Kidney (tissue), 14 donors: ENCODE measurements around the gene INHBE. TPM values are rescaled to one million over a fixed set of nuclear protein-coding genes. Genes with fewer than 3 reads are reported as not detected.

Experiments
- DNase-seq, 5 donors: peaks; one replicate each; pipeline ENCODE4 v3.0.0-alpha.2; 2013 to 2020
- FAIRE-seq: peaks from 2 replicates; lab custom pipeline; 2012; peaks lifted over from hg19 to GRCh38; lab: Jason Lieb, UNC
- H3K27ac ChIP-seq, 2 donors: one replicate each; pipeline ENCODE4 v1.7.0; 2013; ENCODE audit warnings: low read depth in 2 of 2, low read length in 2 of 2, inconsistent platforms in 1 of 2
- H3K27me3 ChIP-seq: one replicate; pipeline ENCODE4 v1.7.1; 2013; ENCODE audit warnings: low read length, inconsistent platforms; ENCODE audit not compliant: control insufficient read depth, insufficient read depth
- H3K36me3 ChIP-seq, 3 donors: one replicate each; pipeline versions ENCODE4 v1.7.0 to v1.7.1; 2013; ENCODE audit warnings: low read length in 3 of 3, control low read depth in 1 of 3, inconsistent platforms in 1 of 3; ENCODE audit not compliant: insufficient read depth in 3 of 3, control insufficient read depth in 2 of 3
- H3K4me1 ChIP-seq, 3 donors: one replicate each; pipeline versions ENCODE4 v1.7.0 to v1.7.1; 2013; ENCODE audit warnings: low read length in 3 of 3, inconsistent platforms in 1 of 3, low read depth in 1 of 3; ENCODE audit not compliant: control insufficient read depth in 2 of 3, insufficient read depth in 2 of 3
- H3K4me3 ChIP-seq, 3 donors: one replicate each; pipeline versions ENCODE4 v1.7.0 to v1.8.1; 2013; ENCODE audit warnings: low read length in 3 of 3, control low read depth in 1 of 3, inconsistent platforms in 1 of 3
- H3K9ac ChIP-seq, 3 donors: one replicate each; pipeline versions ENCODE4 v1.7.0 to v1.7.1; 2013; ENCODE audit warnings: low read length in 3 of 3, control low read depth in 1 of 3, inconsistent platforms in 1 of 3
- H3K9me3 ChIP-seq, 3 donors: one replicate each; pipeline versions ENCODE4 v1.7.0 to v1.7.1; 2013; ENCODE audit warnings: low read length in 3 of 3, control low read depth in 1 of 3, inconsistent platforms in 1 of 3; ENCODE audit not compliant: control insufficient read depth in 2 of 3, insufficient read depth in 1 of 3
- intact Hi-C: fragments of 100-400 bp; cut with DNase I; formaldehyde crosslinking; loops from one replicate; pipeline ENCODE4 v1.11.1; 2022
- polyA plus RNA-seq: library from polyadenylated mRNA; stranded (reverse); fragments of 350-450 nt; fragmentation: Illumina TruSeq; extraction: RNeasy Lipid Tissue Mini Kit (QIAGEN cat#74804); gene quantifications from one replicate; pipeline ENCODE4 v1.2.3, GENCODE V29; 2014; ENCODE audit warnings: low read depth, low replicate concordance; ENCODE audit not compliant: insufficient read depth
- total RNA-seq: library from RNA; stranded (reverse); fragmentation: NEBNext Ultra II Directional; extraction: Animal tissue kit (Norgen Biotek cat#: 25700); gene quantifications from one replicate; pipeline ENCODE4 v1.2.1, GENCODE V29; 2021
- TF ChIP-seq, protein P1 (sequence below): IDR thresholded peaks from 3 replicates; pipeline ENCODE4 v1.5.1; 2012; ENCODE audit warnings: mild to moderate bottlenecking, moderate library complexity, borderline replicate concordance; ENCODE audit not compliant: insufficient read depth; ENCODE audit errors: extremely low read depth
- donor health status: control.
- donor health status: control.
- donor health status: control.
- donor health status: control.
- donor health status: control.
- donor health status: DM: yes; HTN: yes; CAD: no.
- donor health status: Normal renal cell carcinoma (clear cell type).

Gene INHBE
- total and polyA plus RNA-seq, 2 donors from 2014 or later = 0.19 to 0.30 TPM

DNA sequence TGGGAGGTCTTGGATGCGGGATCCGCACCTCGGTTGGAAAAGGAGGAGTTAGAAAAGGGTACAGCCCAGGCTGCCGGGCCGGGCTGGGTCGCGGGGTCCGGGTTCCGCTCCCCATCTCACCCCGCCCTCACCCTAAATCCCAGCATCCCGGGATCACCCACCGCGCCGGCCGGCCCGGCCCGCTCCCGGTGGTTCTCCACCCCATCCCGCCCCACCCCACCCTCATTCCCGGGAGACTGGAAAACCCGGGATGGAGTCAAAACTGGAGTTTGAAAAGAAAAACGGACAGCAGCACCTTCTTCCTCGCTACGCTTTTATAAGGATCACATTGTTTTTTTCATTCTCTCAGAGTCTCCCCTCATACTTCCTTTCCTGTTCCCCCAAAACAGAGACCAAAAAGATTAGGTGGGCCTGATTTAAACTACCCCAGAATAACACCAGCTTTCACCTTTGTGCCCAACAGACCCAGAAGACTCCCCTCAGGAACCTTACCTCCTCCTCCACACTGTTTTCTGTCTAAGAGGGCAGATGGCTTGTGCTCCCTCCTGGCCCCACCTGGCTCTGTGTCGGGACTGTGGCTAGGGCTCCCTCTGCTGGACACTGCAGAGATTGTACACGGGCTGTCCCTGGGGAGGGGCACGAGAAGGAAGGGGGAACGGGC, 7.3 kb downstream of the INHBE start:
- Histone ChIP-seq H3K27ac (peak overlapping the region; percentile 51 to 84), H3K4me1 (peaks cover 0 to 8% (median 6%) of the 10 kb centered on the region in 3 donors), H3K27me3 (no peaks in the 10 kb centered on the region), H3K9ac (peak overlapping the region; percentile 20 to 77 (median 41)), H3K4me3 (peak overlapping the region; percentile 60 to 84 (median 80)), H3K9me3 (no peaks in the 10 kb centered on the region), H3K36me3 (no peaks in the 10 kb centered on the region)
- FAIRE-seq (no peak), DNase-seq (peak; percentile 92 to 96 (median 94))
- TF ChIP-seq, protein P1, sequence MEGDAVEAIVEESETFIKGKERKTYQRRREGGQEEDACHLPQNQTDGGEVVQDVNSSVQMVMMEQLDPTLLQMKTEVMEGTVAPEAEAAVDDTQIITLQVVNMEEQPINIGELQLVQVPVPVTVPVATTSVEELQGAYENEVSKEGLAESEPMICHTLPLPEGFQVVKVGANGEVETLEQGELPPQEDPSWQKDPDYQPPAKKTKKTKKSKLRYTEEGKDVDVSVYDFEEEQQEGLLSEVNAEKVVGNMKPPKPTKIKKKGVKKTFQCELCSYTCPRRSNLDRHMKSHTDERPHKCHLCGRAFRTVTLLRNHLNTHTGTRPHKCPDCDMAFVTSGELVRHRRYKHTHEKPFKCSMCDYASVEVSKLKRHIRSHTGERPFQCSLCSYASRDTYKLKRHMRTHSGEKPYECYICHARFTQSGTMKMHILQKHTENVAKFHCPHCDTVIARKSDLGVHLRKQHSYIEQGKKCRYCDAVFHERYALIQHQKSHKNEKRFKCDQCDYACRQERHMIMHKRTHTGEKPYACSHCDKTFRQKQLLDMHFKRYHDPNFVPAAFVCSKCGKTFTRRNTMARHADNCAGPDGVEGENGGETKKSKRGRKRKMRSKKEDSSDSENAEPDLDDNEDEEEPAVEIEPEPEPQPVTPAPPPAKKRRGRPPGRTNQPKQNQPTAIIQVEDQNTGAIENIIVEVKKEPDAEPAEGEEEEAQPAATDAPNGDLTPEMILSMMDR = peak; percentile 94
- intact Hi-C loops = no loop called here

DNA sequence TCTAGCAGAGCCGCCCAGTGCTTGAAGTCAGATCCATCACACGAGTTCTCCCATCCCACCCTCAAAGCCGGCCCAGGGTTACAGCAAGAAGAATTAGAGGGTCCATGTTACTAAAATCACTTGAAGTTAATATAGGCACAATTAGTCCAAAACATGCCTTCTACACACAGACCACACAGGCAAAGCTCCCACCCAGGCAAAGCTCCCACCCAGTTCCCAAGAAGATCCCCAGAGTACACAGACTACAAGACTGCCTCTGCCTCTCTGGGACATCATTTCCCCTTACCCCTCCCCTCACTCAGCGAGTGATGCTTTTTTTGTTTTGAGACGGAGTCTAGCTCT, 7.8 kb downstream of the INHBE start:
- no peak for DNase-seq
- H3K27me3 ChIP-seq = no peaks in the 10 kb centered on the region
- peak overlapping the region in 1 of 3 donors; percentile 63 for H3K9ac ChIP-seq
- FAIRE-seq = no peak
- no peaks in the 10 kb centered on the region for H3K9me3 ChIP-seq
- H3K36me3 ChIP-seq = no peaks in the 10 kb centered on the region
- H3K4me1 ChIP-seq = peaks cover 0 to 8% (median 6%) of the 10 kb centered on the region in 3 donors
- H3K27ac ChIP-seq = no peak overlapping the region
- intact Hi-C loops = no loop called here
- peak overlapping the region in 1 of 3 donors; percentile 84 for H3K4me3 ChIP-seq
- TF ChIP-seq, protein P1 = no peak

DNA sequence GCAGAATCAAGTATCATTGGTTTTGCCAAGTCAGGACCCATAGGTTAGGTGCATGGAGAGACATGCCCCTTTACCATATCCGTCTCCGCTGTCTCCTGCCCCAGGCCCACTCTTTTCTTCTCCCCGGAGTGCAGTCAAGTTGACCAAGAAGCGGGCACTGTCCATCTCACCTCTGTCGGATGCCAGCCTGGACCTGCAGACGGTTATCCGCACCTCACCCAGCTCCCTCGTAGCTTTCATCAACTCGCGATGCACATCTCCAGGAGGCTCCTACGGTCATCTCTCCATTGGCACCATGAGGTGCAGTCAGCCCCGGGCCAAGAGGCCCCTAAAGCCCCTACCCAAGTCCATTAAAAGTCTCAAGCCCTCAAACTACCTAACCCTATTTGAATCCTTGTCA, 9.5 kb downstream of the INHBE start:
- no peak overlapping the region for H3K27ac ChIP-seq
- H3K9ac ChIP-seq = no peak overlapping the region
- no peaks in the 10 kb centered on the region for H3K27me3 ChIP-seq
- FAIRE-seq (no peak), DNase-seq (no peak)
- no peak overlapping the region for H3K4me3 ChIP-seq
- intact Hi-C loops = no loop called here
- no peaks in the 10 kb centered on the region for H3K9me3 ChIP-seq
- H3K4me1 ChIP-seq = peaks cover 0 to 8% (median 0%) of the 10 kb centered on the region in 3 donors
- no peaks in the 10 kb centered on the region for H3K36me3 ChIP-seq
- TF ChIP-seq, protein P1 = no peak
